ENCODE data around the gene NCKAP5. TPM values are rescaled to one million over a fixed set of nuclear protein-coding genes. Genes with fewer than 3 reads are reported as not detected.

NCKAP5 gene
- total and polyA plus RNA-seq, 4 donors: 2.3 to 20.2 (median 8.1) TPM

DNA sequence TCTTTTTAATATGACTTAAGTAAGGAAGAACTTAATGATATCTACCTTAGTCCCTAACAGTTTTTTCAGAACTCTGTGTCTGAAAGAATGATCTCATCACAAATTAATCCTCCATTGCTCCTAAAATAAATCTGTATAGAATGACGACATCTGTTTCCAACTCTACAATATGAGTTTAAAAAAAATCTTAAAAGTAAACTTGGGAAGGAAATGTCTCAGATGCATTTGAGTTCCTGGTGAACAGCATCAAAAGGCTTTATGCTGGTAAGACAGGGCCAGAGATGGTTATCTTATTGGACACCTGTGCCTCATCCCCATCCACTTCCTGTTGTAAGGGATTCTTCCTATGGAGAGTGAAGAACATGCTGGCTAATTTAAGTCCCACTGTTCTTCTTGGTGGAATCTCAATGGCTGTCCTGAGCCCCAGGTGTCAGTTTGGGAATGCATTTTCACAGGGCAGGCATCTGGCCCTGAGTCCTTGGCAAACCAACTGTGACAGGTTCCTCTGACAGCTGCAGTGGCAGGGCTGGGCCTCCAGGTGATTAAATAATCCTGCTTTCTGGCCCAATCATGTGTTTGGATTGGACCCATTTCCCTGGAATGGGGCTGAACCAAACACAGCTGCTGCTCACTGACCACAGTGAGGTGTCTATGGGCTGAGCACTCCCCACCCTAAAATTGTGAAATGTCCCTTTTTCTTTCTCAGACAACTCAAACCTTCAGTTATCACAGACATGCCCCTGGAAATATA, 12.9 kb upstream of the NCKAP5 start:
- peak in 1 of 3 donors; percentile 52 for DNase-seq
- ATAC-seq (ENCODE audit: insufficient read depth, low FRiP score): no peak
- Histone ChIP-seq H3K27me3 (ENCODE audit: control insufficient read depth in 3 of 3, insufficient read depth in 3 of 3, low read length in 2 of 3) (no peaks in the 10 kb centered on the region), H3K36me3 (ENCODE audit: control insufficient read depth in 4 of 4, insufficient read depth in 4 of 4, low read length in 4 of 4) (no peaks in the 10 kb centered on the region), H3K4me1 (ENCODE audit: control insufficient read depth in 5 of 5, insufficient read depth in 5 of 5, low read length in 5 of 5) (peaks cover 0 to 11% (median 7%) of the 10 kb centered on the region in 5 donors), H3K27ac (ENCODE audit: low read depth in 1 of 2, low read length in 1 of 2) (no peak overlapping the region), H3K9me3 (ENCODE audit: control insufficient read depth in 4 of 4, insufficient read depth in 3 of 4, low read length in 3 of 4) (no peaks in the 10 kb centered on the region), H3K9ac (ENCODE audit: insufficient read depth in 1 of 2, low read length in 2 of 2) (no peak overlapping the region), H3K4me3 (no peak overlapping the region)
- TF ChIP-seq, protein P1, sequence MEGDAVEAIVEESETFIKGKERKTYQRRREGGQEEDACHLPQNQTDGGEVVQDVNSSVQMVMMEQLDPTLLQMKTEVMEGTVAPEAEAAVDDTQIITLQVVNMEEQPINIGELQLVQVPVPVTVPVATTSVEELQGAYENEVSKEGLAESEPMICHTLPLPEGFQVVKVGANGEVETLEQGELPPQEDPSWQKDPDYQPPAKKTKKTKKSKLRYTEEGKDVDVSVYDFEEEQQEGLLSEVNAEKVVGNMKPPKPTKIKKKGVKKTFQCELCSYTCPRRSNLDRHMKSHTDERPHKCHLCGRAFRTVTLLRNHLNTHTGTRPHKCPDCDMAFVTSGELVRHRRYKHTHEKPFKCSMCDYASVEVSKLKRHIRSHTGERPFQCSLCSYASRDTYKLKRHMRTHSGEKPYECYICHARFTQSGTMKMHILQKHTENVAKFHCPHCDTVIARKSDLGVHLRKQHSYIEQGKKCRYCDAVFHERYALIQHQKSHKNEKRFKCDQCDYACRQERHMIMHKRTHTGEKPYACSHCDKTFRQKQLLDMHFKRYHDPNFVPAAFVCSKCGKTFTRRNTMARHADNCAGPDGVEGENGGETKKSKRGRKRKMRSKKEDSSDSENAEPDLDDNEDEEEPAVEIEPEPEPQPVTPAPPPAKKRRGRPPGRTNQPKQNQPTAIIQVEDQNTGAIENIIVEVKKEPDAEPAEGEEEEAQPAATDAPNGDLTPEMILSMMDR (IDR thresholded peaks at IDR 0.05; ENCODE audit: control extremely low read depth, extremely low read depth): no peak
- 40 to 43% methylated on average over 1 of the region's 1 CpG for WGBS, 2 donors

GRCh38 chr2:133579274-133579673, 11.0 kb upstream of the NCKAP5 start:
- no peaks in the 10 kb centered on the region for H3K36me3 ChIP-seq (ENCODE audit: control insufficient read depth in 4 of 4, insufficient read depth in 4 of 4, low read length in 4 of 4)
- no peak overlapping the region for H3K4me3 ChIP-seq
- DNase-seq: no peak
- no peaks in the 10 kb centered on the region for H3K27me3 ChIP-seq (ENCODE audit: control insufficient read depth in 3 of 3, insufficient read depth in 3 of 3, low read length in 2 of 3)
- TF ChIP-seq, protein P1 (IDR thresholded peaks at IDR 0.05; ENCODE audit: control extremely low read depth, extremely low read depth): no peak
- peaks cover 0 to 11% (median 7%) of the 10 kb centered on the region in 5 donors for H3K4me1 ChIP-seq (ENCODE audit: control insufficient read depth in 5 of 5, insufficient read depth in 5 of 5, low read length in 5 of 5)
- H3K9me3 ChIP-seq (ENCODE audit: control insufficient read depth in 4 of 4, insufficient read depth in 3 of 4, low read length in 3 of 4): no peaks in the 10 kb centered on the region
- no peak overlapping the region for H3K9ac ChIP-seq (ENCODE audit: insufficient read depth in 1 of 2, low read length in 2 of 2)
- ATAC-seq (ENCODE audit: insufficient read depth, low FRiP score): no peak
- 66 to 85% methylated on average over 1 of the region's 1 CpG for WGBS, 2 donors
- peak overlapping the region in 1 of 2 donors; percentile 75 for H3K27ac ChIP-seq (ENCODE audit: low read depth in 1 of 2, low read length in 1 of 2)

DNA sequence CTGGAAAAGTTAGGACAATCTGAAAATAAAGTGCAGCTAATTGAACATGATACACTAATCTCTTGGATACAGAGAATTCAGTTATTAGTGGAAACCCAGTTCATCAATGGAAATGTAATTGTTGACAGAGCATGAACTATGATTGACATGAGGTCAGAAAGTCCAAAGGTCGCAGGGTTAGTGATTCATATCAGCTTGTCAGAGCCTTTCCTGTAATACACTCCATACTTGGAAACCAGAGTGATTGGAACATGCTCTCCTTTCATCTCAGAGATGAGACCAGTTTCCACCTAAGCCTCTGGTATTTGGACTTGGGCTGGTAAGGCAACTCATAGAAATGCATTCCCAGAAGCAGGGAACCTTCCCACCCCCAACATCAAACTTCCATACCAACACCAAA, 8.5 kb upstream of the NCKAP5 start:
- Histone ChIP-seq H3K36me3 (ENCODE audit: control insufficient read depth in 4 of 4, insufficient read depth in 4 of 4, low read length in 4 of 4) (no peaks in the 10 kb centered on the region), H3K4me1 (ENCODE audit: control insufficient read depth in 5 of 5, insufficient read depth in 5 of 5, low read length in 5 of 5) (peaks cover 0 to 11% (median 6%) of the 10 kb centered on the region in 5 donors), H3K9ac (ENCODE audit: insufficient read depth in 1 of 2, low read length in 2 of 2) (no peak overlapping the region), H3K27ac (ENCODE audit: low read depth in 1 of 2, low read length in 1 of 2) (no peak overlapping the region), H3K4me3 (no peak overlapping the region), H3K27me3 (ENCODE audit: control insufficient read depth in 3 of 3, insufficient read depth in 3 of 3, low read length in 2 of 3) (no peaks in the 10 kb centered on the region), H3K9me3 (ENCODE audit: control insufficient read depth in 4 of 4, insufficient read depth in 3 of 4, low read length in 3 of 4) (no peaks in the 10 kb centered on the region)
- no peak for DNase-seq
- TF ChIP-seq, protein P1 (IDR thresholded peaks at IDR 0.05; ENCODE audit: control extremely low read depth, extremely low read depth): no peak
- 62 to 68% methylated on average over 1 of the region's 1 CpG for WGBS, 2 donors
- ATAC-seq (ENCODE audit: insufficient read depth, low FRiP score): no peak

Measured in lung (tissue), 12 donors.